Sciatic nerve (tissue), 2 donors: ENCODE measurements around the gene RFC2. TPM values are rescaled to one million over a fixed set of nuclear protein-coding genes. Genes with fewer than 3 reads are reported as not detected.
"Not testable (repeated sequence)": the region's sequence is repeated elsewhere in the genome, so short reads cannot be mapped to it uniquely, and the experiment has no call there.

Source experiments
- ATAC-seq: fragments of 200-7000 bp; cut with Tn5 transposase; one replicate; pipeline ENCODE4 v1.9.1; 2020; ENCODE audit warnings: mild to moderate bottlenecking, moderate library complexity
- DNase-seq: peaks from one replicate; pipeline ENCODE4 v3.0.0-alpha.2; 2020; ENCODE audit warnings: low spot score
- intact Hi-C: fragments of 100-400 bp; cut with DNase I; formaldehyde crosslinking; loops from one replicate; pipeline ENCODE4 v1.14.2; 2022
- total RNA-seq: library from RNA; stranded (reverse); fragmentation: NEBNext Ultra II Directional; extraction: Animal tissue kit (Norgen Biotek cat#: 25700); gene quantifications from one replicate; pipeline ENCODE4 v1.2.1, GENCODE V29; 2021
- donor health status: DM: no; HTN: no; CAD: no.
- donor health status: DM: no; HTN: no; CAD: no.

Gene RFC2
- total RNA-seq, 1 donor from 2014 or later = 17.1 TPM

DNA sequence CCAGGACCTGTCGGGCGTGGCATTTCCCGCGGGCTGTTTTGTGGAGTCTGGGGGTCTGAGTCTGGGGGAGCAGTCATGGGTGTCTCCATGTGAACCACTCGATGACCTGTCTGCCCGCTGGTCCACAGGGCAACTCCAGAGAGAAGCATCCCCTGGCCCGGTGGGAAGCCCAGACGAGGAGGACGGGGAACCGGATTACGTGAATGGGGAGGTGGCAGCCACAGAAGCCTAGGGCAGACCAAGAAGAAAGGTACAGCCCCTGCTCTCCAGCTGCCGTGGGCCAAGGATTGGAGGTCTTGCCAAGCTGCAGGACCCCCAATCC lies 29.7 kb downstream of the RFC2 start:
- intact Hi-C loops = no loop called here
- DNase-seq (no peak), ATAC-seq (no peak)

DNA sequence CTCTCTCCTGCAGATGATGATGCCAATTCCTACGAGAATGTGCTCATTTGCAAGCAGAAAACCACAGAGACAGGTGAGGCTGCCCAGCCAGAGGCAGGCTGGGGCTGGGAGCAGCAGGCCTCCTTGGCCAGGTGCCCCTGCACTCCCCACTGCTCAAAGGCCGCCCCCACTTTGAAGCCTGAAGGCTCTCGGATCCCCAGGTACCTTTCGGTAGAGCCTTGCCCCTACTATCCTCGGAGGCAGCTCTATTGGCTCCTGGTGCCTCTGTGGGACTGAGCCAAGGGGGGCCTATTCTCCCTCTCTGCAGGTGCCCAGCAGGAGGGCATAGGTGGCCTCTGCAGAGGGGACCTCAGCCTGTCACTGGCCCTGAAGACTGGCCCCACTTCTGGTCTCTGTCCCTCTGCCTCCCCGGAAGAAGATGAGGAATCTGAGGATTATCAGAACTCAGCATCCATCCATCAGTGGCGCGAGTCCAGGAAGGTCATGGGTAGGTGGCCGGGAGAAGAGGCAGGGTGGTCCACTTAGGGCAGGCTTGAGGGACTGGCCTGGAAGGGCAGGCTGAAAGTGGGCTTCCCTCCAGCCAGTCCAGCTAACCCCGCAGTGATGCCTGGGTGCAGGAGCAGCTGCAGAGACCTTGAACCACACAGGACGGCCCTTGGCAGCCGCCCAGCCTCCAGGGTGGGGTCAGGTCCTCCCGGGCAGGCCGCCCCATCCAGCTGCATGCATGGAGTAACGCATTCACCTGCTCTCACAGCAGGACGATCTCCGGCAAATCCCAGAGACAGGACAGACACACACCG lies 30.3 kb downstream of the RFC2 start:
- ATAC-seq = no peak
- intact Hi-C loops = no loop called here
- no peak for DNase-seq

DNA sequence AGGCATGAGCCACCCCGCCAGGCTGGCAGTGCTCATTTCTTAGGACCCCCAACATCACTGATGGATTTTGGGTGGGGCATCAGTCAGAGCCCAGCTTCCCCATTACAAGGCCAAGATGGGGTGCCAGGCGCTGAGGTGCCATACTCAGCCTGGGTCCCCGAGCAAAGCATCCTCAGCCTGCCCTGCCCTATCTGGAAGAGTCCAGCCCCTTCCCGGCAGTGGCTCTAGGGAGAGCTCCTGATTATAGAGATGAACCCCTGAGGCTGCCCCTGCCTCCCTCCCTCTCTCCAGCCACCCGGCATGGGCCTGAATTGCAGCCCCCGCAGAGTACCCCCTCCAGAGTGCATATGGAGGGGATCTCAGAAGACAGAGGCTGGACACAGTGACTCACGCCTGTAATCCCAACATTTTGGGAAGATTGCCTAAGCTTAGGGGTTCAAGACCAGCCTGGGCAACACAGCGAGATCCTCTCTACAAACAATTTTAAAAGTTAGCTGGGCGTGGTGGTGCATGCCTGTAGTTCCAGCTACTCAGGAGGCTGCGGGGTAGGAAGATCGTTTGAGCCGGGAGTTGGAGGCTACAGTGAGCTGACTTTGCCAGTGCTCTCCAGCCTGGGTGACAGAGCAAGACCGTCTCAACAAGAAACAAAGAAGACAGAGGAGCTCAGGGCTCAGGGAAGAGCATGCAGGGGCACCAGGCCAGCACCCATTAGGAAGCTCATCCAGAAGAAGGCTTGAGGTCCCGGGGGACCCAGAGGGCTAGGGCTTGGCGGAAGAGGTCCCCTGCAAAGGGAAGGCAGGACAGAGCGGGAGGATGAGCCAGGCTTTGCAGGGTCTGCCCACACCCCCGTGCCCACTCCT lies 31.1 kb downstream of the RFC2 start:
- ATAC-seq (no peak), DNase-seq (no peak)
- intact Hi-C loops = no loop called here

DNA sequence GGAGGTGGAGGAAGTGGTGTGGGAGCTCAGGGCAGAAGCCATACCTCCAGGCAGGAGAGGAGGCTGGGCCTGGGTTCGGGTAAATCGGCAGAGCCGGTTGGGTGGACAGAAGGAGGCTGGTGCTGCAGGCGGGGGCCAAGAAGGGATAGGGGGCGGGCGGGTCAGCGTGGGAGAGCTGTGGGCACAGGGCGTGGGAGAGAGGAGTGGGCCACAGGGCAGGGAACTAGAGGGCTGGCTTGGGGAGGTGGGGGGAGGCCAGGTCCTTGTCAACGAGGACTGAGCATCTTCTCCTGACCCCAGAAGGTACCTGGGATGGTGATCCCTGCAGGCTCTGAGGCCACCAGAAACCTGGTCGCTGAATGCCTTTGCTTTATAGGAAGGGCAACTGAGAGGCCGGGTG lies 32.5 kb downstream of the RFC2 start:
- ATAC-seq (no peak), DNase-seq (no peak)
- intact Hi-C loops = no loop called here

DNA sequence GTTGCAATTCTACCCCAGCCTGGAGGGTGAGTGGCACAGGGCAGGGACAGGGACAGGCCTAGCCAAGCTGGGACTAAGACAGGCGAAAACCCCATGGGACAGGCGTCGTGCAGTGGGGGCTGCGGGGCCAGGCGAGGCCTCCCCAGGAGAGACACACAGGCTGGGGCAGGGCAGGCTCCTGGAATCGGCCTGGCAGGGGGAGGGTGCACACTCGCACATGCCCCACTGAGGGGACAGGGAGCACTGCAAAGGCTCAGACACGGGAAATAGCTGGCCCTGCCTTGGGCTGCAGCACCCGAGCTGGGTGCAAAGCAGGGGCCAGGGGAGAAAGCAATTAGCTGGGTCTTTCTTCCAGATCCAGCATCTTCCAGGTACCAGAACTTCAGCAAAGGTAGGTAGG lies 34.0 kb downstream of the RFC2 start:
- no peak for ATAC-seq
- no peak for DNase-seq
- intact Hi-C loops = no loop called here

DNA sequence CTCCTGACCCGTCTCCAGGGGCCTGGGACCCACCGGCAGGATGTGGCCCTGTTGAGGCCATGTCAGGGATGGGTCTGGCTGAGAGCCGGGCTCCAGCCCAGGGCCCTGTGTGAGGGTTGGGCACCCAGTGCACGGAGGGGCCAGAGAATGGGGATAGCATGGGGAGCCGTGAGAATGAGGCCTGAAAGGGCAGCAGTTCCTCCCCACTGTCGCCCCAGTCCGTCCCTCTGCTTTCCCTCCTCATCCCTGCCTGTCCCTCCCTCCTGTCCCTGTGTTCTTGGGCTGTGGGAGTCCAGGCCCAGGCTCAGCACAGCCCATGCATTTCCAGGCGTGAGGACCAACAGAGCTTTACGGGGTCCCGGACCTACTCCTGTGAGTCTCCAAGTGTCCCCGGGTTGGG lies 34.8 kb downstream of the RFC2 start:
- DNase-seq (no peak), ATAC-seq (no peak)
- intact Hi-C loops = no loop called here

DNA sequence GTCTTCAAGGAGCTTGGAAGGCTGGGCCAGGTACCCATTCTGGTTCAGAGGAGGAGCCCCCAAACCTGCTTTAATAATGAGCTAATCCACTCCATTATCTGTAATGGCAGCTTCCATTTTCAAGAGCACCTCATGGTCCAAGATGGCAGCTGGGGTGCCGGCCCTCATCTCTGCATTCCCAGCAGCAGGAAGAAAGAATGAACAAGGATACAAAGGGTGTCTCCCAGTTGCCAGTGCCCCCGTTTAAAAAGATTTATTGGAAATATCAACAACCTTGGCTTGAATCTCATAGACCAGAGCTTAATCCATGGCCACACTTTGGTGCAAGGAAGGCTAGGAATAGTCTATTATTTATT lies 35.9 kb downstream of the RFC2 start:
- ATAC-seq (no peak), DNase-seq (no peak)
- intact Hi-C loops = no loop called here

DNA sequence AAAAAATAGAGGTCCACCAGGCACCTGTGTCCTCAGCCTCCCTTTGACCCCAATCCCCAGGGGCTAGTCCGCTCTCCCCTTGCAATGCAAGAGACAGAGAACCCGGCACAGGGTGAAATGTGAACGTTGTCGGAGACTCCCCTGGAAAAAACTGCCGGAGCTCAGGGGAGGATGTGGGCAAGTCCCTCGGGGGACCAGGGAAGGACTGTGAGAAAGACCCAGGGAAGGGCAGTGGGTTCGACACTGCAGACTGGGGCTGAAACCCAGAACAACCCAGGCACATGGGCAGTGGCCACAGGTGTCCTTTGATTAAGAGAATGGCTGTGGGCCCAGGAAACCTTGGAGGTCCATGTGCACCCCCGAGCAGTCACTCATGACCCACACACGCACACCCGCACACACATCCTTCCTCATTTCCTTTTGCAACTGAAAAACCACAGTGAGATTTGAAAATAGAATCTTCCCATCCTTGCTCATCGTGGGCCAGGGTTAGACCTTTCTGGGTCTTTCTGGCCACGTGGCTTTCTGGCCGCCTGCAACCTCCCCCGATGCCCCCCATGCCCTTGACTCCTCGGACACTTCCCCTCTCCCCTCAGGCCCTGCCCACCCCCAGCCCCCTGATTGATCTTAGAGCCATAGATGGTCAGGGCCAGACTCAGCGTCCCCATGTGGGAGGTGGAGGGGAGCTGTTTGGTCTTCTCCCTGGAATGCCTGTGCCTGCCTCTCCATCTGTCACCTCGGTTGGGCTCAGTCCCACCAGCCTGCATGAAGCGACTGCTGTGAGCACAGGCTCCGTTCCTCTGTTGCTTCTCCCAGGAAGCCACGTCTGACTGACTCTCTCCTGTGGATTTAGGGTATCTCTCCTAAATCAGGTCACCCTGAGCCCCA lies 36.5 kb downstream of the RFC2 start:
- ATAC-seq (peak; percentile 31), DNase-seq (no peak)
- intact Hi-C loops = no loop called here

DNA sequence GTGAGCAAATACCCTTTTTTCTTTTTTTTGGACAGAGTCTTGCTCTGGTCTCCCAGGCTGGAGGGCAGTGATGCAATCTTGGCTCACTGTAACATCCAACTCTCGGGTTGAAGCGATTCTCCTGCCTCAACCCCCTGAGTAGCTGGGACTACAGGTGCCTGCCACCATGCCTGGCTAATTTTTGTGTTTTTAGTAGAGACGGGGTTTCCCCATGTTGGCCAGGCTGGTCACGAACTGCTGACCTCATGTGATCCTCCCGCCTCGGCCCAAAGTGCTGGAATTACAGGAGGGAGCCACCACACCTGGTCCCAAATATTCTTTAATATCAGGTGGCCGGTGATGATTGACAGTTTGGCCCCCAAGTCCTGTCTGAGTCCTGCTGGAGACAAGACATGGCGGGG lies 37.8 kb downstream of the RFC2 start:
- no peak for ATAC-seq
- intact Hi-C loops = no loop called here

DNA sequence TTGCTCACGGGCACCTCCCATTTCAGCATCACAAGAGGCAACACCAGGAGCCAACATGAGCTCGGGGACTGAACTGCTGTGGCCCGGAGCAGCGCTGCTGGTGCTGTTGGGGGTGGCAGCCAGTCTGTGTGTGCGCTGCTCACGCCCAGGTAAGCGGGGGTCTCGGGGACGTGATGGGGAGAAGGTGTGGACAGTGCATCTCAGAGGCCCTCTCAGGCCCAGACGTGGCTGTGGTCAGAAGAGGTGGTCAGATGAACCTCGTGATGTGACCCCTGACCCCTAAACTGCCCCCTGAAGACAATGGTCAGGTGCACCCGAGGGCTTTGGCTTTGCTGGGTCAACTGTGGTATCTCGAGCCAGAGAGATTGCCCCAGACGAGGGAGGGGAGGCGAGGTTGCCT lies 38.3 kb downstream of the RFC2 start:
- DNase-seq (no peak), ATAC-seq (no peak)
- intact Hi-C loops = no loop called here

More for the DNA sequence above, 37.8 kb downstream of the RFC2 start:
- DNase-seq = no peak

DNA sequence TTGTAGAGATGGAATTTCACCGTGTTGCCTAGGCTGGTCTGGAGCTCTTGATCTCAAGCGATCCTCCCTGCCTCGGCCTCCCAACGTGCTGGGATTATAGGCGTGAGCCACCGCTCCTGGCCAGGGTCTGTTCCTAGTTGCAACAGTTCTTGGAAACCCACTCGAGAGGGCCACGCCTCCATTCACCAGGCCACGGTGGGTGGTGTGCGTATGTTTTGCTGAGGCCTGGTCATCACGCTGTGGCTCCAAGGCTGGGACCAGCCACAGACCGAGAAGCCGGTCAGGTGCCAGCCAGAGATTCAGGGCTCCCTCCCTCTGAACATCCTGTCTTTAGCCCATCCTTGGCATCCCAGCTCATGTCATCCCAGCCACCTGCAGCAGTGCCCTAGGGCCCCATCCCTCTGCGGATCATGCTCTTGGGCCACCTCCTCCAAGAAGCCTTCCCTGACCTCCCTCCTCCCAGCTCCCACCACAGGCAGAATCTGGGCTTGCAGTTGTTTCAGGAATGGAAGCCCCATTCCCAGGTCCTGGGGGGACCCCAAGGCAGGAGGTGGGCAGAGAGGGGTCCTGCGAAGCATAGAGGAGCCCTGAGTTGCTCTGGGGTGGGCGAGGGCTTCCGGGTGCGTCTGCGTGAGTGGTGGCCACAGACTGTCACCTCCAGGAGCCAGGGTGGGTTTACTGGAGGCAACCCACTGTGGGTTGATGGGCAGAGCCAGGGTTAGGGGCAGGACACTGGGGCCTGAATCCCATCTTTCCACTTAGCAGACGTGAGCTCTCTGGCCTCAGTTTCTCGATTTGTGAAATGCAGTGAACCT lies 39.2 kb downstream of the RFC2 start:
- intact Hi-C loops = no loop called here

DNA sequence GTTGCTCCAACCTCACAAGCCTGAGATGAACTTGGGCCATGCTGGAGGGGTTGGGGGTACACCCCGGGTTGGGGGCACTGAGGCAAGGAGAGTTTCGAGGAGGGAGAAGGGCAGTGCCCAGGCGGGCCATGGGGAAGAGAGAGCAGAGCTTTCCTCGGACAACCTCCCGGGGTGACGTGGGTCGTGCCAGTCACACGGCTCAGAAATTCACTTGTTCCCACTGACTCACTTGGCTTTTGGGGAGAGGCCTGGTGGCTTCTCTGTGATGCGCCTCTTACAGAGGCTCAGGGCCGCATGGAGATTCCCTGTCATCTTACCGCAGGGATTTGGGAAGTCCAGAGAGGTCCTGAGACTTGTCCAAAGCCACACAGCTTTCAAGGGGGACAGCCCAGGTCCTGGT lies 41.5 kb downstream of the RFC2 start:
- intact Hi-C loops = no loop called here
- ATAC-seq (no peak), DNase-seq (no peak)

More for the DNA sequence above, 39.2 kb downstream of the RFC2 start:
- no peak for ATAC-seq
- no peak for DNase-seq

DNA sequence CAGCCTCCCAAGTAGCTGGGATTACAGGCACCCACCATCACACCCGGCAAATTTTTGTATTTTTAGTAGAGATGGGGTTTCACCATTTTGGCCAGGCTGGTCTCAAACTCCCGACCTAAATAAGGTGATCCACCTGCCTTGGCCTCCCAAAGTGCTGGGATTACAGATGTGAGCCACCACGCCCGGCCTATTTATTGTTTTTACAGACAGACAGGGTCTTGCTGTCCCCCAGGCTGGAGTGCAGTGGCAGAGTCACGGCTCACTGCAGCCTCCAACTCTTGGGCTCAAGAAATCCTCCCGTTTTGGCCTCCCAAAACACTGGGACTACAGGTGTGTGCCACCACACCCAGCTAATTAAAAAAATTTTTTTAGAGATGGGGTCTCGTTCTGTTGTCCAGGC lies 46.0 kb downstream of the RFC2 start:
- intact Hi-C loops = loop anchor here (5.0 kb wide), 1 partner anchor 189 kb away; no protein-coding TSS in a partner anchor
- ATAC-seq, DNase-seq: not testable (repeated sequence)

DNA sequence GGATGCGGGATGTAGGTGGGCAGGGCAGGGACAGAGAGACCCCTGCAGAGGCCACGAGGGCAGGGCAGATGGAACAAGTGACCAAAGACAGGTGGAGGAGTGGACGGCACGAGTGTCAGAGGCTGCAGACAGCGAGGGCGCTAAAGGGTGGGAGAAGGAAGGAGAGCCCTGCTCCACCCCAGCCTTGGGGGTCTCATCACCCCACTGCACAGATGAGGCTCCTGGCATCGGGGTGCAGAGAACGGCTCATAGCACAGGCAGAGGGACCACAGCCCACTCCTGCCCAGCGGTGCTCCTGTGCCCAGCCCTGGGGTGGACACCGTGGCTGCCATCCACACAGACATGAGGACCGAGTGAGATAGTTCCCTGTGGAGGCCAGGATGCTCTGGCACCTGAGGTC lies 46.6 kb downstream of the RFC2 start:
- intact Hi-C loops = loop anchor here (5.0 kb wide), 1 partner anchor 190 kb away; no protein-coding TSS in a partner anchor
- ATAC-seq = no peak
- DNase-seq = no peak

DNA sequence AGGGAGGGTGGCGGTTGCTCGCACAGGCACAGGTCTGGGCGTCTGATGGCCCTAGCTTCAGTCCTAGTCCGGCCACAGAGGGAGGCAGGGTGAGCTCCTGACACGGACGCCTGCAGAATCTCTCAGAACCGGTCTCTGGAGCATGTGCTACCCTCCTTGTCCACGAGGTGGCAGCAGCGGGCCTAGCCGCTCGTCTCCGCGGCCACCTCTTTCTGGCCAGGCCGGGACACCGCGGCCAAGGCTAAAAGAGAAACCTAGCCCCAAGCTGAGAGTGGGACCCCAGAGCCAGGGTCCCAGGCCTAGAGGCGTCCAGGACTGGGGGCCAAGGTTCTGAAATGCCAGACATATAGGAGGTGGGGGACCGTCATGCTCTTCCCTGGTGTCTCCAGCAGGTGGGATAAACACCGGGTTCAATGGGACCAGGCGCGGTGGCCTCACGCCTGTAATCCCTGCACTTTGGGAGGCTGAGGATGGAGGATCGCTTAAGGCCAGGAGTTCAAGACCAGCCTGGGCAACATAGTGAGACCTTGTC lies 47.5 kb downstream of the RFC2 start:
- DNase-seq (peak; percentile 95), ATAC-seq (peak; percentile 86)
- intact Hi-C loops = loop anchor here (5.0 kb wide), 1 partner anchor 191 kb away; no protein-coding TSS in a partner anchor

DNA sequence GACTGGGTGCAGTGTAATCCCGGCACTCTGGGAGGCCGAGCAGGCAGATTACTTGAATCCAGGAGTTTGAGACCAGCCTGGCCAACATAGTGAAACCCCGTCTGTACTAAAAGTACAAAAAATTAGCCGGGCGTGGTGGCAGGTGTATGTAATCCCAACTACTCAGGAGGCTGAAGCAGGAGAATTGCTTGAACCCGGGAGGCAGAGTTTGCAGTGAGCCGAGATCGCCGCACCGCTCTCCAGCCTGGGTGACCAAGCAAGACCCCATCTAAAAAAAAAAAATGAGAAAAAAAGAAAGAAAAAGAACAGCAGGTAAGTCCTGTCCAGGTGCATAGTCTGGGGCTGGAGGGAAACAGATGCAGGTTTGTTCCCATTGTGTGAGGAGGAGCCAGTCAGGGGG lies 48.1 kb downstream of the RFC2 start:
- not testable (repeated sequence) for ATAC-seq, DNase-seq
- intact Hi-C loops = loop anchor here (5.0 kb wide), 1 partner anchor 191 kb away; no protein-coding TSS in a partner anchor

DNA sequence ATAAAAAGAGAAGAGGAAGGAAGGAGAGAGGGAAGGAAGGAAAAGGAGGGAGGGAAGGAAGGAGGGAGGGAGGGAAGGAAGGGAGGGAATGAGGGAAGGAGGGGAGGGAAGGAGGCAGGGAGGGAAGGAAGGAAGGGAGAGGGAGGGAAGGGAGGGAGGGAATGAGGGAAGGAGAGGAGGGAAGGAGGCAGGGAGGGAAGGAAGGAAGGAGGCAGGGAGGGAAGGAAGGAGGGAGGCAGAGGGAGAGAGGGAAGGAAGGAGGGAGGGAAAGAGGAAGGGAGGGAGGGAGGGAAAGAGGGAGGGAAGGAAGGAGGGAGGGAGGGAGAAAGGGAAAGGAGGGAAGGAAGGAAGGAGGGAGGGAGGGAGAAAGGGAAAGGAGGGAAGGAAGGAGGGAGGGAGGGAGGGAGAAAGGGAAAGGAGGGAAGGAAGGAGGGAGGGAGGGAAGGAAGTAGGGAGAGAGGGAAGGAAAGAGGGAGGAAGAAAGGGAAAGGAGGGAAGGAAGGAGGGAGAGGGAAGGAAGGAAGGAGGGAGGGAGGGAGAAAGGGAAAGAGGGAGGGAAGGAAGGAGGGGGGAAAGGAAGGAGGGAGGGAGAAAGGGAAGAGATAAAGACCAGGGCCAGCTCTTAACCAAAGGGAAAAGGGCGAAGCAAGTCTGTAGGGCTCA lies 50.1 kb downstream of the RFC2 start:
- intact Hi-C loops = no loop called here
- DNase-seq = no peak
- no peak for ATAC-seq
